Fibroblast of the aortic adventitia (primary cell): ENCODE data around the gene PPFIA4. TPM values are rescaled to one million over a fixed set of nuclear protein-coding genes. Genes with fewer than 3 reads are reported as not detected.
A peak's percentile ranks its signal among the peaks of the same experiment; 100 is the strongest.

Source experiments
- DNase-seq: peaks from one replicate; pipeline ENCODE4 v3.0.0-alpha.2; 2010; ENCODE audit warnings: low read depth
- H3K4me3 ChIP-seq: 2 replicates; pipeline ENCODE4 v1.5.1; 2011; ENCODE audit warnings: low read depth, mild to moderate bottlenecking, control low read depth, low read length, moderate library complexity
- total RNA-seq: library from RNA; depleted of rRNA; stranded (reverse); fragments of >200 nt; gene quantifications from 2 replicates; pipeline ENCODE4 v1.2.3, GENCODE V29; 2012; ENCODE audit warnings: low replicate concordance
- TF ChIP-seq, protein P1 (sequence below): IDR thresholded peaks from 2 replicates; pipeline ENCODE4 v1.5.1; 2011; ENCODE audit warnings: mild to moderate bottlenecking, low read length, control low read depth, inconsistent platforms; ENCODE audit not compliant: insufficient read depth

Gene PPFIA4
- total RNA-seq, 1 donor = 1.3 TPM

DNA sequence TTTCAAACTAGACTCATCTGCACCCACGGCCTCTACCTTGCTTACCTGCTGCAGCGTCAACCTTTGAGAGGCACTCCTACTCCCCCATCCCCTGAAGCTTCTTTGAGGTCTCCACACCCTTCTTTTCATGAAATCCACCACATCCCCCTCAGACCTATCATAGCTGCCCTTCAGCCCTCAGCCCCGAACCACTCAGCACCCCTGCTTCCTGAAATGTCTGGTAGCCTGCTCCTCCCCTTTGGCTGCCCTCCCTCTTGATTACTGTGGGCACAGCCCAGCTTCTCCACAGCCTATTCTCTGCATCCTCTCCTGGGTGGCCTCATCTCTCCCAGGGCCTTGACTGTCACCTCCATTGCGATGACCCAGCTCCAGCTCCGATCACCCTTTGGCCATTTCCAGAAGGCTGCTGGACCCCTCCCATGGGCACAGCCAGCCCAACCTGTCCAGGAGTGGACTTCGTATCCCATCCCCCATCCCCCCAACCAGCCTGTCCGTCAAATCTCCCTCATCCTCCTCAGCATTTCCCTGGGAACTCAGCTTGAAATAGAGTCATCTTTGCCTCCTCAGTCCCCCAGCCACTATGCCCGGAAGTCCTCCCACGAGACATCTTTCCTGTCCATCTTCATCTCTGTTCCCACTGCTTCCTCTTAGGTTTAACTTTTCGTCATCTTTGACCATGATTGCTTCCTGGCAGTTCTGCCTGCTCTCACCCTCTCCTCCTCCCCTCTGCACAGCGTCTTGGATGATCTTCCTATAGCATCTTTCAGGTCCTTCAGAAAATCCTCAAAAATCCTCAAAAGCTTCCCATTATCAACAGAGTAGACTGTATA is 95.1 kb downstream of the PPFIA4 start:
- no peak for DNase-seq
- TF ChIP-seq, protein P1, sequence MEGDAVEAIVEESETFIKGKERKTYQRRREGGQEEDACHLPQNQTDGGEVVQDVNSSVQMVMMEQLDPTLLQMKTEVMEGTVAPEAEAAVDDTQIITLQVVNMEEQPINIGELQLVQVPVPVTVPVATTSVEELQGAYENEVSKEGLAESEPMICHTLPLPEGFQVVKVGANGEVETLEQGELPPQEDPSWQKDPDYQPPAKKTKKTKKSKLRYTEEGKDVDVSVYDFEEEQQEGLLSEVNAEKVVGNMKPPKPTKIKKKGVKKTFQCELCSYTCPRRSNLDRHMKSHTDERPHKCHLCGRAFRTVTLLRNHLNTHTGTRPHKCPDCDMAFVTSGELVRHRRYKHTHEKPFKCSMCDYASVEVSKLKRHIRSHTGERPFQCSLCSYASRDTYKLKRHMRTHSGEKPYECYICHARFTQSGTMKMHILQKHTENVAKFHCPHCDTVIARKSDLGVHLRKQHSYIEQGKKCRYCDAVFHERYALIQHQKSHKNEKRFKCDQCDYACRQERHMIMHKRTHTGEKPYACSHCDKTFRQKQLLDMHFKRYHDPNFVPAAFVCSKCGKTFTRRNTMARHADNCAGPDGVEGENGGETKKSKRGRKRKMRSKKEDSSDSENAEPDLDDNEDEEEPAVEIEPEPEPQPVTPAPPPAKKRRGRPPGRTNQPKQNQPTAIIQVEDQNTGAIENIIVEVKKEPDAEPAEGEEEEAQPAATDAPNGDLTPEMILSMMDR = no peak
- H3K4me3 ChIP-seq = no peak overlapping the region

- DNase-seq = no peak
- TF ChIP-seq, protein P1 = no peak
- H3K4me3 ChIP-seq = no peak overlapping the region
Observed at GRCh38 chr1:203122159-203122558, 95.9 kb downstream of the PPFIA4 start.

GRCh38 chr1:203124011-203124410 is 97.7 kb downstream of the PPFIA4 start:
- TF ChIP-seq, protein P1 = no peak
- DNase-seq = no peak
- no peak overlapping the region for H3K4me3 ChIP-seq

- DNase-seq = peak; percentile 34
- no peak overlapping the region for H3K4me3 ChIP-seq
- TF ChIP-seq, protein P1 = no peak
Observed at GRCh38 chr1:203124546-203125317, 98.4 kb downstream of the PPFIA4 start.

DNA sequence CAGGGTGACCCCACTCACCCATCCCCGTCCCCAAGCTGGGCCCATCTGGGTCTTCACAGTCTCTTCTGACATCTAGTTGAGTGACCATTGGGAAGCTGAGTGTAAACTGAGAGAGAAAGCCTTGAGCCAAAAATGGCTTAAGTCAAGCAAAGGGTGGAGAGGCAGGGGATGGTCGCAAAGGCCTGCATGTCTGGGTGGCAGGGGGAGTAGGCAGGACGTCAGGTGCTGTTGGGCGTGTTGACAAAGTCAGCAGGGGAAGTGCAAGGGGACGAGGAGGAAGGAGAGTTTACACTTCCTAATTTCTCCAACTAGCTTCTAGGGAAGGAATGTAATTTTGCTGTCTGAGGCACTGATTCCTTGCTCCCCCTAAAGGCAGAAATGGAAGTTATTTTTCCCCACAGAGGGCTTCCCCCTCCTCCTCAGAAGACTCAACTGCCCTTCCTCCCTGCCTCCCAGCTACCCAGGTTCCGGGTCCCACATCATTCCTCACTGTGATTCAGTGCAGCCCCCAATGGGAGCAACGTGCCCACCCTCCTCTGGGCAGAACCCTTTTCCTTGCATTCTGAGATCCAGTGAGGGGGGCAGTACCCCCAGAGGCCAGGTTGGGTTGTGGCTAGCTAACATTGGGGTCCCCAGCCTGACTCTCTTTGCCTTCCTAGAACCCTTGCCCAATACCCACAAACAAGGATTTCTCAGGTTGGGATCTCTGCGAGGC is 100.0 kb downstream of the PPFIA4 start:
- DNase-seq = peak; percentile 40
- no peak overlapping the region for H3K4me3 ChIP-seq
- TF ChIP-seq, protein P1 = peak; percentile 59

- peak overlapping the region; percentile 58 for H3K4me3 ChIP-seq
- TF ChIP-seq, protein P1 = no peak
- DNase-seq = no peak
Observed at GRCh38 chr1:203126866-203127665, 100.8 kb downstream of the PPFIA4 start.
